ENCODE measurements around the gene ADAMTS2.

The ADAMTS2 gene

DNA sequence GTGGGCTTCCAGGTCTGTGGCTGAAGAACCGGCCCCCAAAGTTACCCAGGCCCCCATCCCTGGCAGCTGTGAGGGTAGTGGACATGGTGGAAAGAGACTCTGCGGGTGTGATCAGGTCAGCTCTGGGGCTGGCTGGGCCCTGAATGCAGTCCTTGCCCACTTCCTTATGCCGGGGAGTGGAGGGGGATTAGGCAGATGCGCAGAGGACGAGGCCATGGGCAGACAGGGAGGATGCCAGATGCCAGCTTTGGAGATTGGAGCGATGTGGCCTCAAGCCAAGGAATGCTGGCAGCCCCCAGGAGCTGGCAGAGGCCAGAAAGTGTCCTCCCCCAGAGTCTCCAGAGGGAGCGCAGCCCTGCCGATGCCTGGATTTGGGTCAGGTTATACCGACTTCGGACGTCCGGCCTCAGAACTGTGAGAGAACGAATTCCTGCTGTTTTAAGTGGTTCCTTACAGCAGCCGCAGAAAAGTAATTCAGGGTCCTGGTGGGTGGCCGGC is 69.8 kb downstream of the ADAMTS2 start:
- no peak for DNase-seq

DNA sequence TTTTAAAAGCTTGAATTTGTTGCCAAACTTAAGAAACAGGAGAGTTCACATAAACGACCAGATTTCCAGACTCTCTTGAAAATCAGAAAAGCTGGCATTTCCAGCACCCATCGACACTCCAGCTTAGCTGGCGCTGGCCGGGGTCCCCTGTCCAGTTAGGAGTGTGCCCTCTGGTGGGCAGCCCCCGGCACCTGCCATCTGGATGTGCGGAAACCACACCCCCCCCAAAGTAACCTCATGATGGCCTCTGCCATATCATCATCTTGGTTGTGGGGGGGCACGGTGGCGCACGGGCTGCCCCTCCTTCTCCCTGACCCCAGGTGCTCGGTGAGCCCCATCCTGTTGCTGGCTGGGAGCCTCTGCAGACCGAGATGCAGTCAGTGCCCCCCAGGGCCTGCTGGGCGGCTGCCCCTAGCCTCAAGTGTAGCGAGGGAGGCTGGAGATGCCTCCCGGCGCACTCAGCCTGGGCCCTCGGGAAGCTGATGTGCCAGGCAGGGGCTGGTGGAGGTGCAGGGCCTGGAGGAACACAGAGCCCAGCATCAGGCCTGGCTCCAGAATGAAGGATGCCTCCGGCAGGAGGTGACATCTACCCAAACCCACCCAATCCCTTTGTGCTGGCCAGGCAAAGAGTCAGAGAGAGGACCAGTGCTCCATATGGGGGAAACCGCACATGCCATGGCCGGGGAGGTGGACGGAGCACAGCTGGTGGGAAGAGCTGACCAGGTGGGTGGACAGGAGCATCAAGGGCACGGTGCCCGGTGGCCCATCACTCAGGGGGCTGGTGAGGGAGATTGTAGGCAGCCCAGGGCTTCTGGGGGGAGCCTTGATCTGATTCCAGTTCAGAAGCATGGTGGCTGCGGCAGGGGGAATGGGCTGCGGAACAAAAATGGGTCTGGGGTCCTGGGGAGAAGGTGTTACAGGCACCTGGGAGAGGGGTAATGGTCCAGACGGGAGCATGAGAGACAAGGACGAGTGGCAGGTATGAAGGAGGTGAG is 70.6 kb downstream of the ADAMTS2 start:
- DNase-seq: no peak

DNA sequence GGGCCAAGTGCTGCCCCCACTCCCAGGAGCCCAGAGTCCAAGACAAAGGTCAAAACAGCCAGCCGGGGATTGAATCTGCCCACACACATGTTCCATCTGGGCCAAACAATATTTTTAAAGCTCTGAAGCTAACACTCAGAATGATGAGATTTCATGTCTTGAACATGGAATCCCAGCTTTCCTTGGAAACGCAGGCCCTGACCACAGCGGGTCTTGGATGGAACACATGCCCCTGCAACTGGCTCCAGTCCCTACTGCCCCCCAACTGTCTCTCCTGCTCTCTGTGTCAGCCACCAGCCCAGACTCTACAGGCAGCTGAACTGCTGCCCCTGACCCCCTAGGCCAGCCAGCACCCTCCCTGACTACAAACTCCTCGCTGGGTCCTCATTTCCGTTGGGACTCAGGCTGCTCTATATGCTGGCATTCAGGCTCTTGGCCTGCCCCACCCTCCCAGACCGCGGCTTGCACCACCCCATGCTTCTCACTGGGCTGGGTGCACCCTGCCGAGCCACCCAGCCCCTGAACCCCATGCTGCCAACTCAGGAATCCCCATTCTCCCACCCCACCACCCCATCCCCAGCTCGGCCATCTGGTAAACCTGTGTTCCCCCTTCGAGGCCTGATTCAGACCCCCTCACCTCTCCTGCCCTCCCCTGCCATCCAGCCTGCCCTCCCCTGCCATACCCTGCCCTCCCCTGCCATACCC is 71.7 kb downstream of the ADAMTS2 start:
- DNase-seq: no peak

DNA sequence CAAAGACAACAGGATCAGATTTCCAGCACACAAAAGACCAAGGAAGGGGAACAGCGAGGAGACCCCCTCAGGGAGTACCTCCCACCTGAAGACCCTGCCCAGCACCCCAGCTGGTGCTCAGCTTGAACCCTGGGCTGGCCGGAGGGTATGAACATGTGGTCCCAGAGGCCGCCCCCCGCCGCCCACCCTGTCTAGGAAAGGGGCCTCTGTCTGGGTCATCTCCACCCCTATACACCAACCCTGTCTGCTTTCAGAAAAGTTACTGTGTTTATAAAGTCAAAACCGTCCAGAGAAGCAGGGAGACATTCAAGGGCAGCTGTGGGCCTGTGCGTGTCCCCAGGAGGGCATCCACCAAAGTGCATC is 72.2 kb downstream of the ADAMTS2 start:
- DNase-seq: no peak

DNA sequence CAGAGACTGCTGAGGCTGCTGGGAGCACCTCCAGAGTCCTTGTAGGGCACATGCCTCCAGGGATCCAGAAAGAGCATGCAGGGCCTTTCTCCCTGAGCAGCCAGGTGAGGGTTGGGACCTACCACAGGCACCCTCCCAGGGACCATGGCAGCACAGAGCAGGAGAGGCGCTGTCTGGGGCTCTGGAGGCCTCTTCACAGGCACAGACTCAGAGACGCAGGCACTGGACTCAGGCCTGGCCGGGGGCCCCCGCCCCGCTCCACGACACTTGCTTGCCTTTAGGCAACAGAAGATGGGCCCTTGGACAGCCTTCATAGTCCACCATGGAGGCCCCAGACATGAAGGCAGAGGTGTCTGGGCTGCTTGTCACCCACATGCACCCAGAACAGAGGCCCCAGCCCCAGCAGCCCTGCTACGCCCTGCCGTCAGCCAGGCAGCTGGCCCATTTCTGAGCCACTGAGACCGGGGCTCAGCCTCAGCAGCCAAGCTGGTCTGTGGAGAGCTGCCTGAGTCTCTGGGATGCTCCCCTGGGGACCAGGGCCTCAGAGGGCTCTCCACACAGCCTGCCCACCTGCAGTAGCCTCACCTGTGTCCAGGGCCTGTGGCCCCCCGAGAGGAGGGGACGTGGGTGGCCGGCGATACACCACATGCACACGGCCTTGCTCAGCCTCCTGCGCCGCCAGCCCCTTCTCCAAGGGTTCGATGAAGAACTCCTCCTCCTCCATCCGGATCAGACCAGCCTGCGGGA is 72.8 kb downstream of the ADAMTS2 start:
- no peak for DNase-seq

DNA sequence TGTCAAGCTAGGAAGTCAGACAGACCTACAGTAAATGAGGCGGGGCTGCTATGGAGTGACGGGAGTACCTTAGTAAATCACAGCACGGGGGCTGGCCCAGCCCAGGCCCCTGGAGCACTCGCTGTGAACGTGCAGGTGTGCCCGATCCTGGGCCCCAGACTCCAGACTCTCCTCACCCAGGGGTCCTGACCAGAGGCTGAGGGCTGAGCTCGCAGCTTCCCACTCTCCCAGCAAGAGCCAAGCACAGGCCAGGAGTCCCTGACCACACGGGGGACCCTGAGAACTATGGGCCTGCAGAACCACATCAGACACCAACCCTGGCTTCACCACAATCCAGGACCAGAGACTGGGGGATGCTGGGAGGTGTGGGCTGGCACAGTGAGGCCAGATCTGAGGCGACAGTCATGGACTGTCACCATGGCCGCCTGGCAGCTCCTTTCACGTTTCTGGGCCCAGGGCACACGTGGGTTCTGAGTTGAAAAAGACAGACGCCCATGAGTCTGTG is 73.4 kb downstream of the ADAMTS2 start:
- no peak for DNase-seq

DNA sequence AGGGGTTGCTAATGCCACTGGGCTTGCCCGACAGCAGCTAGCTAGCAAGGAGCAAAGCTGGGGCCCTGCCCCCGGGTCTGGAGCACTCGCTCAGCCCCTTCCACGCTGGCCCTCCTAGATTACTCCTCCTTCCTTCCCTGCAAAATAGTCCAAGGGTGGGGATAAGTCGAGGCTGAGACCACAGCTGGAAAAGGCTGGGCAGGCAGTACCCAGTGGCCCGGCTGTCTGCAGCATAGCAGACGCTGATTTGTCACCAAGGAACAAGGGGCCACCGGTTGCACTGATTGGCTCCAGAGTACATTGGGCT is 73.9 kb downstream of the ADAMTS2 start:
- no peak for DNase-seq

DNA sequence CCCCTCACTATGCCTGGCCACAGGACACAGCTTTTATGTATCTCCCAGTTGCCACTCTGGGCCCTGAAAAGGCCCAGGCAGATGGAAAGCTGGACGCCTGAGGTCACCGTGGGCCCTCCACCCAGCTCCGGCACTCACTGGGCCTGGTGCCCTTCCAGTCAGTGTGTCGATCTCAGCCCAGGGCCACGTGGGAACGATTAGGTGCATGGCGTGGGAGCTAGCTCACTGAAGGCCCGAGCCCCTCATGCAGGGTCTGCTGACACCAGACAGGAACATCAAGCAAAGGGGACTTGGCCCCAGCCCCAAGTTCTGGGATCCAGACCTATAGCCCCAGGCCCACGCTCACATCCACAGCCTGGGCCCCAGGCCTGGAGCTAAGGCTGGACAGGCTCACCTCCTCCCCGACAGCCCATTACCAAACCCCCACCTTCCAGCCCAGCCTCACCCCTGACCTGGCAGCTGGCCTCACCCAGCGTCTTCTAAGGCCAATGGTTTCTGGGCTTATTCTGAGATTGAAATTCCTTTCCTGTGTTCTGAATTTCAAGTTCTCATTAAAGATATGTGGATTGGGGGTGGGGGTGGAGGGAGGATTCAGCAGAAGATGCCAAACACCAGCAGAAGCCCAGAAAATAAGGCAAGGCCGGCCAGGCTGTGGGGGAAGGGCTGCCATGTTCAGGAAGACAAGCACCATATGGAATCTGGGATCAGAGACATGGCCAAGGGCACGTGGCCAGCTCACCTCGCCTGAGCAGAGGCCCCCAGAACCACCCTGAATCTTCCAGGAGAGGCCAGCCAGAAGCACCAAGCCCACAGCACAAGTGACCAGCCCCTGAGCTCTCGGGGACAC is 74.5 kb downstream of the ADAMTS2 start:
- no peak for DNase-seq

DNA sequence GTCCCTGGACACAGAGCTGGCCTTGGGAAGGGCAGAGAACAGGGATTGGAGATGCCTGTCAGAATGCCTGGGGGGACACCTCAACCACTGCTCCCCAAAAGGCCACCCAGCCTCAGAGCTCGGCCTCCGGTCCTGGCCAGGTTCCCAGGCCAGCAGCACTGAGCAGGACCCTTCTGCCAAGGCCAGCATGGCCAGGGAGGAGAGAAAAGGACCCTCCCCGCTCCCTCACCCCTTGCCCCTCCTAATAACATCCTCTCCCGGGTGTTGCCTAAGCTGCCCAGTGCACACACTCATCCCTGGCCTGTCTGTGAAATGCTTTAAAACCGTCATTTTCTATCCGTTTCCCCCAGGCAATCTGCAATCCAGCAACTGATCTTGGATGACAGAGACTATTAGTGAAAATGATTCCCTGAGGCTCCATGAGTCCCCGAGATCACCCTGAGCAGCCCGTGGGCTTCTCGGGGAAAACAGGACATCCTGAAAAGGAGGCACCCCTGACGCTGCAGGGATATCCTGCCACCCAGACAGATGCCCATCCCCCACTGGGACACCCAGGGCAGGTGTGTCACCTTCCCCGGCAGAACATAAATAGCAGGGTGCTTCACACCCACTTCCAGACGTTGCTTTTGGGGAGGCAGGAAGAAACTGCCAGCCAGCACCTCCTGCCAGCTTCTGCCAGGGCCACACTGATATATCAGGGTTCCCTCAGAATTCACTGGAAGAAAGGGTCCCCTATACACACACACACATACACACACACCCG is 75.3 kb downstream of the ADAMTS2 start:
- DNase-seq: no peak

DNA sequence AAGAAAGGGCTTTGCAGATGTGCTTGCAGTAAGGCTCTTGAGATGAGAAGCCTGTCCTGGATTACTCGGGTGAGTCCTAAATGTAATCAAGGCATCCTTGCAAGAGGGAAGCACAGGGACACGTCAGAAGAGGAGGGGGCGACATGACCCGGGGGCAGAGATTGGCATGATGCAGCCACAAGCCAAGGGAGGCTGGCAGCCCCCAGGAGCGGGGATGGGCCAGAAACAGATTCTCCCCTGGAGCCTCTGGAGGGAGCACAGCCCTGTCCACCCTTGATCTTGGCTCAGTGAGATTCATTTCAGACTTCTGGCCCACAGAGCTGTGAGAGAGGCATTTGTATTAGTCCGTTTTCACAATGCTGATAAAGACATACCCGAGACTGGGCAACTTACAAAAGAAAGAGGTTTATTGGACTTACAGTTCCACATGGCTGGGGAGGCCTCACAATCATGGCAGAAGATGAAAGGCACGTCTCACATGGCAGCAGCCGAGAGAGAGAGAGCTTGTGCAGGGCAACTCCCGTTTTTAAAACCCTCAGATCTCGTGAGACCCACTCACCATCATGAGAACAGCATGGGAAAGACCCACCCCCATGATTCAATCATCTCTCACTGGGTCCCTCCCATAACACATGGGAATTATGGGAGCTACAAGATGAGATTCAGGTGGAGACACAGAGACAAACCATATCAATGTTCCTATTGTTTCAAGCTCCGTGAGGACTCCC is 76.1 kb downstream of the ADAMTS2 start:
- no peak for DNase-seq

DNA sequence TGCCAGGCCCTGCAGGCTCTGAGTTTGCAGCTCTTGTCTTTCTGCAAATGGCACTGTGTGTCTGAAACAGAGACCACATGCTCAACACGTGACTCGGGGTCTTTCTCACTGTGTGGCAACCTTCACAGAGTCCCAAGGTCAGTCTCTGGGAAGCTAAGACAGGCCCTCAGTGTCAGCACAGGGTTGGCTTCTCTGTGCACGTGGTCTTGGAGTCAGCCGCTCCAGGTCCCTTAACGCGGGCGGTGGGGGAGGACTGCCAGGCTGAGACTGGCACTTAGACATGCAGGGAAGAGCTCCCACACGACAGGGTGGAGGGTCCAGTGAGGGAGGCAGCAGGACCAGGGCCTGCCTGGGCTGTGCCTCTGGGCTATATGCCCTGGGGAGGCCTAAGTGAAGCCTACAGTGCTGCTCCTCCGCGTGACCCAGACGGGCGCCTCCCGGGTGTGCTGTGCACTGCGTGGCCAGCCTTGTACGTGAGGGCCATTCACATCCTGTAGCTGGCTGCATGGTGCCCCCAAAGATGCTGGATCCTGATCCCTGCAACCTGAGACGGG is 76.8 kb downstream of the ADAMTS2 start:
- DNase-seq: no peak

DNA sequence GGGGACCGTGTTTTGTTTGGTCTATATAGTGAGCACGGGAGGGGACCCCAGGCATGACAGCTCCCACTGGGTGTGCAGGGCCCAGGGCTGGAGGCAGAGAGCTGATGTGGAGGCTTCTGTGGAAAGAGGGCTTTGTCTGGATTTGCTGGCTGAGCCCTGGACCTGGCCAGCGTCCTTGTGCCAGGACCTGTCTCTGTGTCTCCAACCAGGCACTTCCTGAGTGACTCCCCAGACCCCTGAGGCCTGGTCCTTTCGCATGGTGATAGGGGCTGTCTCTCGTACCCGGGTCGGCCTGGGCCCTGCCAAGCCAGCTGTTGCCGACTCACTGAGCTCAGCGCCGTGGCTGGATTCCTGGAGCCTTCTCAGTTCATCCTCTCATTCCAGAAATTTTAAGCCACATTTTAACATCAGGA is 77.6 kb downstream of the ADAMTS2 start:
- no peak for DNase-seq

DNA sequence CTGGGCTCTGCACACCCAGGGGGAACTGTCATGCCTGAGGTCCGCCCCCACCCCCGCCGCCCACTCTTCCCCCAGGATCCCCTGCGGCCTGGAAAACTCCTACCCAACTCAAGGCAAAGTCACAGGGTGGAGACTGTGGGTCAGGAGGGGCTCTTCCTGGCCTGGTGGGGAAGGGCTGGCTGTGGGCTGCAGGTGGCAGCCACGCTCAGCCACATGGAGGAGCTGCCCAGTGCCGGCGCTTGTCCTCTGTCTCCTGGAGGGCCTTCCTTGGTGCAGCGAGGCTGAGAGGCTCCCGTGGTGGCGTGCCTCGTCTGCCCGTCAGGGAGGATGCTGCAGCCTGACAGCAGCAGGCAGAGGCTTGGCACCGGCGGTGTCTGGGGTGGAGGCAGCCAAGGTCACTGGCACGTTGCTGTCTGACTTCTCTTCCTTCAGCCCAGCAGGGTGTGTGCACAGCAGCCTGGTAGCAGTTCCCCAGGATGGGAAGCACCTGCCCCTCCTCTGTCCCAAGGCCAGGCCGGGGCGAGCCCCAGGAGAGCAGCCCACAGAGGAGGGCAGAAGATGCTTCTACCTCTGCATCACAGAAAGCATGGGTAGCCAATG is 78.1 kb downstream of the ADAMTS2 start:
- DNase-seq: no peak

DNA sequence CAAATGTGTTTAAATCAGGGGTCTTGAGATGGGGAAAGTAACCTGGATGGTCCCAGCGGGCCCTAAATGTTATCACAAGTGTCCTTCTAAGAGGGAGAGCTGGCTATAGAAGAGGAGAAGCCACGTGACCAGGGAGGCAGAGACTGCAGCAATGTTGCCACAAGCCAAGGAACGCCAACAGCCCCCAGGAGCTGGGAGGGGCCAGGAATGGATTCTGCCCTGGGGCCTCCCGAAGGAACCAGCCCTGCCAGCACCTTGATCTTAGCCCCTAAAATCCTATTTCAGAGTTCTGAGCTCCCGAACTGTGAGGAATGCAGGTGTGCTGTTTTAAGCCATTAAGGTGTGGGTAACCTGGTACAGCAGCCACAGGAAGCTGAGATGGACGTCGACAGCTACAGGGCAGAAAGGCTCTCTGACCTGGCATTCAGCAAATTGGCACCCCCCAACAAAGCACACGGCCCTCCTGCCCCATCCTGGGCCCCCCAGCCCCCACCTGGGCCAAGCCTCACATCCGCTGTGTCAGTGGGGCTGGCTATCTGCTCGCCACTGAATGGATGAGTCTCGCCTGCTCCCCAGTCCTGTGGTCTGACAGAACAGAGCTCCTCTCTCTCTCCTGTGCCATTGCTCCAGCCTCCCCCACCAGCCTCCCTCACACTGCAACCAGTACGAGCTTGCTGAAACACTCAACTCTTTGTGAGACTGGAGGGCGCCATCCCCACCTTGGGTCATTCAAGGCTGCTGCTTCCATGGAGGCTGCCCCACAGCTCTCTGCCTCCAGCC is 78.8 kb downstream of the ADAMTS2 start:
- DNase-seq: no peak

DNA sequence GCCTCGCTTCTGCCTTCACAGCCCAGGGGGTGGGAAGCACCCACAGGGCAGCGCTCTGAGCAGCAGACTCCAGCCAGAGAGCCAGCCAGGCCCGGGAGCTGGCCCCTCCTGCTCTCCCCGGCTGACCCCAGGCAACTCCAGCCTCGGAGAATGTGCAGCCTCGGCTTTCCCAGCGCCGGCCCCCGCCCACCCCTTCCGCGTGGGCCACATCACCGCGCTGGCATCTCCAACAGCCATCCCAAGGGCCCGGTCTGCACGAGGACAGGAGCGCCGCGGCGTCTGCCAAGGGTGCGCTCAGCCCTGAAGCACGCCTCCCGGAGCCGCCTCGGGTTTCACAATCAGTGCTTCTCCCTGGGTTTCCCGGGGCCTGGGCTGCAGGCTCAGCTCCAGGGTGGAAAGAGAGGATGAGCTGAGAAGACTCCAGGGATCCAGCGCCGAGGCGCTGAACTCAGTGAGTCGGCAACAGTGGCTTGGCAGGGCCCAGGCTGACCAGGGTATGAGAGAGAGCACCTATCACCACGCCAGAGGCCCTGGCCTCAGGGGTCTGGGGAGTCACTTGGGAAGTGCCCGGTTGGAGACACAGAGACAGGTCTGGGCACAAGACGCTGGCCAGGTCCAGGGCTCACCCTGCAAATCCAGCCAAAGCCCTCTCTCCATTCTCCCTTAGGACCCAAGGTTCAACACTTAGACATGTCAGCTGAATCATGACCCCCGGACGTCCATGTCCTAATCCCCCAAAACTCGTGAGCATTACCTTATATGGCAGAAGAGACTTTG is 79.6 kb downstream of the ADAMTS2 start:
- no peak for DNase-seq

DNA sequence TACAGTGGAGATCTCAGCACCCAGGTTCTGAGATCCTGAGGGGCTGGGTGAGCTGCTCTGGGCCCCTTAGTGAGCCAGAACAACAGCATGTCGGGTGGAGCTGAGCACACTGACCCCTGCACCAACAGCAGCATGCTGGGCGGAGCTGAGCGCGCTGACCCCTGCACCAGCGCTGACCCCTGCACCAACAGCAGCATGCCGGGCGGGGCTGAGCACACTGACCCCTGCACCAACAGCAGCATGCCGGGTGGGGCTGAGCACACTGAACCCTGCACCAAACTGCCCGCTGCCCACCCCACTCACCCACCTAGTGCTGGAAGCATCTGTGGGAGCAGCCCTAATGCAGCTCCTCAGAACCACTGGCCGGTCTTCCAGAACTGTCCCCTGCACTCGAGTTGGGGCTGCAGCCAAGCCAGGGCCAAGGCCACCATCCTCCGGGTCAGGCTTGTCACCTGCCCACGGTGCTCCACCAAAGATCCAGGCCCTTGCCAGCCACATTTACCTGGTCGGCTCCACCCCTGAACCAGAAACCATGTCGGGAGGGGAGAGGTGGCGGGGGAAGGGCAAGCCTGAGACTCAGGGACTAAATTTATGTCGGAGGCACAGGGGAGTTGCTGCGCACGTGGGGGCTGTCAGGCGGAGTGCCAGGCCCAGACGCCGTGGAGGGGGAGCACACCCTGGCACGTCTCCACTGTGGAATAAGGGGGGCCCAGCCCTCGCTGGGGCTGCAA is 80.3 kb downstream of the ADAMTS2 start:
- DNase-seq: no peak

DNA sequence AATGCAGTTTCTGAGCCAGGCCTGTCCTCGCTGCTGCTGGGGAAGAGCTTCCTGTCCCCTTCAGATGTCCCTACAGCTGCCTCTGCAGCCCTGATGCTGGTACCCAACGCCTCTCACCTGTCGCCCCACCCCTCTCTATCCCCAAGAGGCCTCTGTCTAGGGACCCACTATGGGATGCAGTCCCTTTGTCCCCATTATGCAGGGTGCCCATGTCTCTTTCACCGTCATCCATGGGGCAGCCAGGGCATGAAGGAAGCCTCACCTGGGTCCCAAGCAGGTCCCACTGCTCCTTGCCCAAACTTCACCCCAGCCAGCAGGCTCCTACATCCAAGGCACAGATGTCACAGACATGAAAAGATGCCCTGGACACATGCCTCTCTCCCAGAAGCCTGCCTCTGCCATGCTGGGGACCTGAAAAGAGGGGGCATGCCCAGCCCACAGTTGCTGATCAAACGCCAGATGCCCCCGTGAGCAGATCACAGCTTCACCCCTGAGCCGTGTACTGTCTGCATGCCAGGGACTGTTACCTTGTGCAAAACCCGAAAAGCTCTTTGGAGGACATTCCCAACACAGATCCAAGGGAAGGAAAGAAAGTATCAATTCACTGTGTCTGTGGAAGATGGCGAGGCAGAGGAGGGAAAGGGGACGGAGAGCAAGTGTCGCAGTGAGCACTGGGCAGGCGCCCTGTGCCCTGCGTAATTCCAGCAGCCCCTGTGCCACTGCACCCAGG is 81.0 kb downstream of the ADAMTS2 start:
- DNase-seq: no peak
